A673 (cell line): ENCODE measurements around the gene TK2. TPM values are rescaled to one million over a fixed set of nuclear protein-coding genes. Genes with fewer than 3 reads are reported as not detected.
"Not testable (repeated sequence)": the region's sequence is repeated elsewhere in the genome, so short reads cannot be mapped to it uniquely, and the experiment has no call there.

ENCODE experiments used
- BruUV-seq: library from RNA; stranded (reverse); fragments of 400-500 nt; replicated peaks from 2 replicates; lab custom pipeline; 2021; lab: Mats Ljungman, UMichigan
- CTCF ChIA-PET: fragments of 300-600 bp; sonication (Branson Sonifier 250); formaldehyde crosslinking; loops from one replicate; lab custom pipeline; 2022; ENCODE audit warnings: antibody characterized with exemption; lab: Charles Lee
- POLR2A ChIA-PET: fragments of 300-600 bp; sonication (Branson Sonifier 250); formaldehyde crosslinking; loops from one replicate; lab custom pipeline; 2022; ENCODE audit warnings: antibody characterized with exemption; ENCODE audit not compliant: low non-redundant PET; lab: Charles Lee
- DNase-seq: peaks from one replicate; pipeline ENCODE4 v3.0.0-alpha.2; 2015; ENCODE audit warnings: low spot score
- H3K27ac ChIP-seq: fragments of 200-600 bp; sonication (generic); 2 replicates; pipeline ENCODE4 v1.5.1; 2016; ENCODE audit warnings: mixed run types, low read depth, mild to moderate bottlenecking, mixed read lengths, antibody characterized with exemption, low read length; ENCODE audit not compliant: poor library complexity, severe bottlenecking
- H3K27me3 ChIP-seq: fragments of 200-600 bp; sonication (generic); replicated peaks from 2 replicates; pipeline ENCODE4 v1.6.1; 2017; ENCODE audit warnings: mixed run types, low read depth, mild to moderate bottlenecking, mixed read lengths, antibody characterized with exemption, low read length; ENCODE audit not compliant: insufficient read depth, poor library complexity
- H3K36me3 ChIP-seq: fragments of 200-600 bp; sonication (generic); 2 replicates; pipeline ENCODE4 v1.6.1; 2016; ENCODE audit warnings: mixed run types, mild to moderate bottlenecking, mixed read lengths, antibody characterized with exemption, low read length; ENCODE audit not compliant: insufficient read depth, poor library complexity, severe bottlenecking
- H3K4me1 ChIP-seq: fragments of 200-600 bp; sonication (generic); 2 replicates; pipeline ENCODE4 v1.6.1; 2017; ENCODE audit warnings: mixed run types, mild to moderate bottlenecking, mixed read lengths, antibody characterized with exemption, low read length; ENCODE audit not compliant: insufficient read depth, poor library complexity, severe bottlenecking
- H3K4me3 ChIP-seq: fragments of 200-600 bp; sonication (generic); 2 replicates; pipeline ENCODE4 v1.5.1; 2016; ENCODE audit warnings: low read depth, mixed run types, mild to moderate bottlenecking, mixed read lengths, low read length; ENCODE audit not compliant: poor library complexity, severe bottlenecking
- H3K9me3 ChIP-seq: fragments of 200-600 bp; sonication (generic); 2 replicates; pipeline ENCODE4 v1.6.1; 2016; ENCODE audit warnings: mixed run types, low read depth, mild to moderate bottlenecking, mixed read lengths, antibody characterized with exemption, low read length; ENCODE audit not compliant: poor library complexity, severe bottlenecking
- CTCF ChIP-seq: fragments of 300-800, 200-600 bp; sonication (generic); conservative IDR thresholded peaks from 2 replicates; pipeline ENCODE4 v1.5.1; 2017; ENCODE audit warnings: low read depth, mild to moderate bottlenecking, antibody characterized with exemption, low read length, moderate library complexity, mixed read lengths
- EZH2 ChIP-seq: fragments of 200-600 bp; sonication (generic); IDR thresholded peaks from 2 replicates; pipeline ENCODE4 v1.6.1; 2017; ENCODE audit warnings: borderline replicate concordance, low read depth, mild to moderate bottlenecking, mixed read lengths, antibody characterized with exemption, low read length; ENCODE audit not compliant: poor library complexity, severe bottlenecking
- intact Hi-C: fragments of 100-400 bp; cut with micrococcal nuclease; formaldehyde crosslinking; loops from one replicate; pipeline ENCODE4 v1.10.0; 2022; ENCODE audit not compliant: unreplicated experiment
- total RNA-seq: library from RNA; stranded (reverse); gene quantifications from 2 replicates; pipeline ENCODE4 v1.2.3, GENCODE V29; 2021

The TK2 gene
- total RNA-seq, 1 experiment from 2014 or later: 8.2 TPM

- H3K4me3 ChIP-seq, H3K27me3 ChIP-seq, BruUV-seq, intact Hi-C loops, H3K4me1 ChIP-seq, POLR2A ChIA-PET, H3K36me3 ChIP-seq, H3K27ac ChIP-seq, H3K9me3 ChIP-seq, DNase-seq, CTCF ChIA-PET: not testable (repeated sequence)
Observed at GRCh38 chr16:66496226-66496625, 53.7 kb downstream of the TK2 start.

- ChIA-PET POLR2A (no interaction called here), CTCF (no interaction called here)
- no peaks in the 10 kb centered on the region for H3K27me3 ChIP-seq
- no peaks in the 10 kb centered on the region for H3K4me1 ChIP-seq
- H3K27ac ChIP-seq: no peak overlapping the region
- no peak for DNase-seq
- no peak overlapping the region for H3K4me3 ChIP-seq
- no peaks in the 10 kb centered on the region for H3K36me3 ChIP-seq
- intact Hi-C loops: no loop called here
- BruUV-seq: no TSS peak
- TF ChIP-seq CTCF (no peak), EZH2 (no peak)
- no peaks in the 10 kb centered on the region for H3K9me3 ChIP-seq
Observed at GRCh38 chr16:66495440-66495839, 54.5 kb downstream of the TK2 start.

GRCh38 chr16:66494916-66495315, 55.0 kb downstream of the TK2 start:
- CTCF ChIA-PET: no interaction called here
- intact Hi-C loops: no loop called here
- no peak overlapping the region for H3K27ac ChIP-seq
- no peaks in the 10 kb centered on the region for H3K4me1 ChIP-seq
- no peaks in the 10 kb centered on the region for H3K27me3 ChIP-seq
- no peaks in the 10 kb centered on the region for H3K9me3 ChIP-seq
- no TSS peak for BruUV-seq
- no peaks in the 10 kb centered on the region for H3K36me3 ChIP-seq
- no peak for TF ChIP-seq EZH2
- TF ChIP-seq CTCF: no peak
- no peak overlapping the region for H3K4me3 ChIP-seq
- DNase-seq: no peak
- POLR2A ChIA-PET: no interaction called here

GRCh38 chr16:66493490-66494401, 56.2 kb downstream of the TK2 start:
- no peaks in the 10 kb centered on the region for H3K4me1 ChIP-seq
- ChIA-PET POLR2A (no interaction called here), CTCF (no interaction called here)
- H3K27me3 ChIP-seq: no peaks in the 10 kb centered on the region
- H3K36me3 ChIP-seq: no peaks in the 10 kb centered on the region
- no peak for TF ChIP-seq EZH2
- TF ChIP-seq CTCF: no peak
- intact Hi-C loops: no loop called here
- H3K9me3 ChIP-seq: no peaks in the 10 kb centered on the region
- no peak overlapping the region for H3K27ac ChIP-seq
- no peak overlapping the region for H3K4me3 ChIP-seq
- DNase-seq: no peak
- no TSS peak for BruUV-seq
